Transverse colon (tissue), 4 donors: ENCODE measurements around the gene DPP10. TPM values are rescaled to one million over a fixed set of nuclear protein-coding genes. Genes with fewer than 3 reads are reported as not detected.

Experiments used
- DNase-seq: peaks from one replicate; pipeline ENCODE4 v3.0.0-alpha.2; 2019
- H3K27ac ChIP-seq, 4 donors: fragments of 200-600 bp; sonication (generic); 2 replicates each; pipeline ENCODE4 v1.5.1; 2016 to 2018; ENCODE audit warnings: inconsistent platforms in 4 of 4
- H3K27me3 ChIP-seq: fragments of 200-600 bp; sonication (generic); 2 replicates; pipeline ENCODE4 v1.5.1; 2017; ENCODE audit warnings: inconsistent platforms
- H3K36me3 ChIP-seq, 4 donors: fragments of 200-600 bp; sonication (generic); 2 replicates each; pipeline ENCODE4 v1.5.1; 2017 to 2019; ENCODE audit warnings: inconsistent platforms in 4 of 4
- H3K4me1 ChIP-seq, 4 donors: fragments of 200-600 bp; sonication (generic); 2 replicates each; pipeline ENCODE4 v1.5.1; 2017 to 2020; ENCODE audit warnings: inconsistent platforms in 4 of 4
- H3K4me3 ChIP-seq, 4 donors: fragments of 200-600 bp; sonication (generic); 1 replicate in 1 of 4; 2 replicates in 3 of 4; pipeline versions ENCODE4 v1.5.1 to v1.6.1; 2017 to 2019; ENCODE audit warnings: inconsistent platforms in 4 of 4
- H3K9me3 ChIP-seq, 2 donors: fragments of 200-600 bp; sonication (generic); 2 replicates each; pipeline ENCODE4 v1.5.1; 2017 to 2019; ENCODE audit warnings: inconsistent platforms in 2 of 2
- CTCF ChIP-seq, 5 experiments: fragments of 200-600 bp in 3 of 5; fragments of 450-650 bp in 2 of 5; sonication (generic) in 3 of 5; IDR thresholded peaks; 1 replicate in 2 of 5; 2 replicates in 3 of 5; pipeline ENCODE4 v1.5.1; 2016 to 2017; ENCODE audit warnings: antibody characterized with exemption in 5 of 5, inconsistent platforms in 3 of 5, mild to moderate bottlenecking in 2 of 5, moderate library complexity in 1 of 5
- EP300 ChIP-seq: sonication (generic); formaldehyde crosslinking; IDR thresholded peaks from one replicate; pipeline ENCODE4 v1.6.1; 2017; ENCODE audit warnings: antibody characterized with exemption, low read depth
- POLR2A ChIP-seq: fragments of 450-650 bp; IDR thresholded peaks from one replicate; pipeline ENCODE4 v1.6.1; 2016; ENCODE audit warnings: antibody characterized with exemption, mild to moderate bottlenecking, moderate library complexity
- POLR2AphosphoS5 ChIP-seq, 3 donors: sonication (generic); formaldehyde crosslinking; IDR thresholded peaks; one replicate each; pipeline ENCODE4 v1.6.1; 2016; ENCODE audit warnings: antibody characterized with exemption in 3 of 3
- WGBS, 2 donors: methylation state at CpG; one replicate each; pipeline ENCODE4 v1.1.5; 2018; ENCODE audit warnings: low coverage in 1 of 2; 5-methylcytosine and 5-hydroxymethylcytosine counted together
- in situ Hi-C, 4 donors: fragments of 200-750 bp; cut with MboI; loops; one replicate each; pipeline versions ENCODE4 v1.15.0 to v1.15.1; 2017; ENCODE audit warnings: low sequenced_read_pairs in 3 of 4, low pct_ligation_motif_present in 1 of 4, low pct_unique_long_range_greater_than_20kb in 1 of 4
- intact Hi-C: fragments of 100-400 bp; cut with DNase I; formaldehyde crosslinking; loops from one replicate; pipeline ENCODE4 v1.15.1; 2023; ENCODE audit warnings: low total_unique reads
- total RNA-seq, 4 donors: library from RNA; depleted of rRNA; stranded (reverse); fragments of >200 nt; gene quantifications; one replicate each; pipeline ENCODE4 v1.1.0, GENCODE V29; 2016

DPP10 gene
- total RNA-seq, 4 donors from 2014 or later, result 3.4 to 8.4 (median 7.0) TPM

- WGBS, 2 donors, result 87 to 95% methylated on average over 4 of the region's 4 CpGs
- in situ Hi-C loops, result no loop called here
Observed at GRCh38 chr2:115541814-115542213, 1099.4 kb downstream of the DPP10 start.

GRCh38 chr2:115542331-115542730, 1099.9 kb downstream of the DPP10 start:
- H3K36me3 ChIP-seq, result no peaks in the 10 kb centered on the region
- H3K27me3 ChIP-seq, result no peaks in the 10 kb centered on the region
- in situ Hi-C loops (no loop called here), intact Hi-C loops (no loop called here)
- no peaks in the 10 kb centered on the region for H3K4me1 ChIP-seq
- TF ChIP-seq POLR2AphosphoS5 (IDR thresholded peaks at IDR 0.05), result no peak
- no peak for TF ChIP-seq EP300
- TF ChIP-seq POLR2A, result no peak
- no peak for TF ChIP-seq CTCF (IDR thresholded peaks at IDR 0.05)
- 71 to 85% methylated on average over 1 of the region's 1 CpG for WGBS, 2 donors
- no peak for DNase-seq
- no peak overlapping the region for H3K27ac ChIP-seq
- H3K9me3 ChIP-seq, result no peaks in the 10 kb centered on the region
- no peak overlapping the region for H3K4me3 ChIP-seq

More at GRCh38 chr2:115541814-115542213, 1099.4 kb downstream of the DPP10 start:
- intact Hi-C loops, result no loop called here
- no peak for DNase-seq
- Histone ChIP-seq H3K36me3 (no peaks in the 10 kb centered on the region), H3K4me3 (no peak overlapping the region), H3K27ac (no peak overlapping the region), H3K9me3 (no peaks in the 10 kb centered on the region), H3K27me3 (no peaks in the 10 kb centered on the region), H3K4me1 (no peaks in the 10 kb centered on the region)
- TF ChIP-seq POLR2A (no peak), POLR2AphosphoS5 (IDR thresholded peaks at IDR 0.05) (no peak), CTCF (IDR thresholded peaks at IDR 0.05) (no peak), EP300 (no peak)

- no peak for DNase-seq
- WGBS, 2 donors, result 81 to 83% methylated on average over 3 to 5 of the region's 5 CpGs
- TF ChIP-seq CTCF (IDR thresholded peaks at IDR 0.05) (no peak), POLR2A (no peak), EP300 (no peak), POLR2AphosphoS5 (IDR thresholded peaks at IDR 0.05) (no peak)
- Histone ChIP-seq H3K4me1 (no peaks in the 10 kb centered on the region), H3K9me3 (no peaks in the 10 kb centered on the region), H3K4me3 (no peak overlapping the region), H3K27ac (no peak overlapping the region), H3K27me3 (no peaks in the 10 kb centered on the region), H3K36me3 (no peaks in the 10 kb centered on the region)
- intact Hi-C loops, result no loop called here
- in situ Hi-C loops, result no loop called here
Observed at GRCh38 chr2:115543024-115543423, 1100.6 kb downstream of the DPP10 start.

- H3K4me1 ChIP-seq, result no peaks in the 10 kb centered on the region
- intact Hi-C loops (no loop called here), in situ Hi-C loops (no loop called here)
- no peak overlapping the region for H3K27ac ChIP-seq
- no peak for DNase-seq
- H3K36me3 ChIP-seq, result no peaks in the 10 kb centered on the region
- H3K4me3 ChIP-seq, result no peak overlapping the region
- no peaks in the 10 kb centered on the region for H3K9me3 ChIP-seq
- TF ChIP-seq POLR2AphosphoS5 (IDR thresholded peaks at IDR 0.05) (no peak), POLR2A (no peak)
- no peaks in the 10 kb centered on the region for H3K27me3 ChIP-seq
- 93% methylated on average over 4 of the region's 4 CpGs for WGBS, 2 donors
Observed at GRCh38 chr2:115543461-115543860, 1101.0 kb downstream of the DPP10 start.

GRCh38 chr2:115549611-115550130, 1107.2 kb downstream of the DPP10 start:
- Histone ChIP-seq H3K4me1 (no peaks in the 10 kb centered on the region), H3K36me3 (no peaks in the 10 kb centered on the region), H3K27ac (no peak overlapping the region), H3K9me3 (no peaks in the 10 kb centered on the region), H3K27me3 (no peaks in the 10 kb centered on the region), H3K4me3 (no peak overlapping the region)
- no peak for DNase-seq
- in situ Hi-C loops, result no loop called here
- WGBS, 2 donors, result 70 to 72% methylated on average over 1 of the region's 1 CpG
- TF ChIP-seq EP300, result no peak
- no peak for TF ChIP-seq CTCF (IDR thresholded peaks at IDR 0.05)
- no peak for TF ChIP-seq POLR2A
- TF ChIP-seq POLR2AphosphoS5 (IDR thresholded peaks at IDR 0.05), result no peak
- intact Hi-C loops, result no loop called here
